Measurements from ENCODE around the gene CACNA1C. TPM values are rescaled to one million over a fixed set of nuclear protein-coding genes. Genes with fewer than 3 reads are reported as not detected.

Gene CACNA1C
- total and polyA plus RNA-seq, 10 of the 15 experiments (the other 5 are each of a cell fraction or from before 2014, with no cell fraction given): under 0.01 to 0.15 (median 0.09) TPM; not detected in 5

- TF ChIP-seq REST (IDR thresholded peaks at IDR 0.05; ENCODE audit: low read depth, low read length): no peak
Measured at GRCh38 chr12:2639020-2639298, 586.2 kb downstream of the CACNA1C start (continued).

- Histone ChIP-seq H3K4me3 (no peak overlapping the region), H4K20me1 (ENCODE audit: control insufficient read depth, insufficient read depth) (no peaks in the 10 kb centered on the region), H3K27ac (ENCODE audit: control insufficient read depth, insufficient read depth) (no peak overlapping the region), H3K4me2 (ENCODE audit: control insufficient read depth, insufficient read depth) (no peak overlapping the region), H3K4me1 (ENCODE audit: control insufficient read depth, insufficient read depth, low read length) (no peaks in the 10 kb centered on the region), H3K9ac (ENCODE audit: control insufficient read depth, insufficient read depth, low read length) (no peak overlapping the region), H3K9me3 (replicated peaks; ENCODE audit: control insufficient read depth, insufficient read depth, low read length) (no peaks in the 10 kb centered on the region), H3K79me2 (ENCODE audit: control insufficient read depth, insufficient read depth, low read length) (no peaks in the 10 kb centered on the region), H3K27me3 (replicated peaks in 1 of 2; ENCODE audit: control insufficient read depth in 2 of 2, insufficient read depth in 2 of 2, low read length in 1 of 2) (peaks cover 0 to 17% of the 10 kb centered on the region in 2 experiments), H2AFZ (ENCODE audit: control insufficient read depth, low read depth, low read length) (no peak overlapping the region), H3K36me3 (ENCODE audit: control insufficient read depth in 2 of 2, insufficient read depth in 2 of 2, low read length in 1 of 2) (no peaks in the 10 kb centered on the region)
- WGBS (ENCODE audit: insufficient coverage, insufficient replicate concordance, low lambda C conversion rate, missing lambda C conversion rate): 26% methylated on average over 10 of the region's 10 CpGs
- FAIRE-seq (no peak), ATAC-seq (no peak), DNase-seq (ENCODE audit: low read depth, low spot score) (no peak)
- TF ChIP-seq PAX5 (IDR thresholded peaks at IDR 0.05; ENCODE audit: borderline replicate concordance, low read depth, low read length) (no peak), SRF (IDR thresholded peaks at IDR 0.05; ENCODE audit: low read depth in 2 of 2, low read length in 2 of 2) (no peak), SMARCA5 (IDR thresholded peaks at IDR 0.05) (no peak)
- POLR2A ChIA-PET: no interaction called here
- BruUV-seq (replicated peaks): no TSS peak
- CTCF ChIA-PET: interaction anchor here (0.9 to 1.0 kb wide), 2 partner anchors 39 to 173 kb away, joined by 3 to 4 read pairs; no protein-coding TSS in a partner anchor
- RAD21 ChIA-PET (ENCODE audit: unreplicated experiment): no interaction called here
- intact Hi-C loops (cut with micrococcal nuclease; ENCODE audit: unreplicated experiment): no loop called here
- in situ Hi-C loops (cut with MboI): no loop called here
- SMC1A ChIA-PET (ENCODE audit: uncharacterized antibody, unreplicated experiment): no interaction called here
Measured at GRCh38 chr12:2640281-2640680, 587.5 kb downstream of the CACNA1C start.

All from GM12878 (cell line).